ENCODE measurements around the gene SRRM2.

DNA sequence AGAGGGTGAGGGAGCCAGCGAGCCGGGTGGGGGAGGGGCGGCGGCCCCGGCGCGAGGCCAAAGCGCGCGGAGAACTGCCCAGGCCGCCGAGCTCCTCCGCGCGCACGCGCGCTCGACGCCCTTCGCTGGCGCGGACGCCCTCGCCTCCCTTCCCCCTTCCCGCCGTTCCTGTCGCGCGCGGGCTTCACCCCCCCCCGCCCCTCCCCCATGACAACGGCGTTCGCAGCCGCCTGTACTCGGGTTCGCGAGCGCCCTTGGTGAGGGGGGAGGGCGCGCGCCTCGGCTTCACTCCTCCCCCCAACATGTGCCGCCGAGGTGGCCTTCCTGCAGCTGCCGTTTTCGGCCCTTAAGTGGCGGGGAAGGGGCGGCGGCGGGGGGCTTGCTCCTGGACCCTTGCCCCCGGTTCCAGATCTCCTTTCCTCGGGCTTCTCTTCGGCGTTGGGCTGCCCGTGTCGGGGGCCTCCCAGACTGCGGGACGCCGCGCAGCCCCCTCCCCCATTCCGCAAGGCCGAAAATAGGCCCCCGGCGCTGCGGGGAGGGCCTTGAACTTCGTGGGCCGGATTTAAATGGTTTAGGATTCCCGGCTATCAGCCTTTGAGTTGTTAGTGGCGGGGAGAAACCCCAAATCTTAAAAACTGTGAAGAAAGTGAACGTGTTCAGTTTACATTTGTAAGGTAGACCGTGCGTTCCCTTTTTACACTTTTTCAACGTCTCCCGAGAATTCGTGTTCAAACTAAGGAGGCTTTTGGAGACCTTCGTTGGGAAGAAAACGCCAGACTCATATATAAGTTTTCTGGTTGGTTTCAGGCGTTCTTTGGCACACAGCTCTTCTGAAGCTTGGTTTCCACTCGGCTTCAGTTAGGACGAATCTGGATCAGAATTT is 653 bp downstream of the SRRM2 start:
- TF ChIP-seq TARDBP (IDR thresholded peaks at IDR 0.05): no peak
- TF ChIP-seq BHLHE40 (IDR thresholded peaks at IDR 0.05; ENCODE audit: borderline replicate concordance): no peak
- peak; percentile 59; the same call in 1 of the 2 replicates for TF ChIP-seq FOXM1 (IDR thresholded peaks at IDR 0.05; ENCODE audit: borderline replicate concordance)
- TF ChIP-seq, protein P1, sequence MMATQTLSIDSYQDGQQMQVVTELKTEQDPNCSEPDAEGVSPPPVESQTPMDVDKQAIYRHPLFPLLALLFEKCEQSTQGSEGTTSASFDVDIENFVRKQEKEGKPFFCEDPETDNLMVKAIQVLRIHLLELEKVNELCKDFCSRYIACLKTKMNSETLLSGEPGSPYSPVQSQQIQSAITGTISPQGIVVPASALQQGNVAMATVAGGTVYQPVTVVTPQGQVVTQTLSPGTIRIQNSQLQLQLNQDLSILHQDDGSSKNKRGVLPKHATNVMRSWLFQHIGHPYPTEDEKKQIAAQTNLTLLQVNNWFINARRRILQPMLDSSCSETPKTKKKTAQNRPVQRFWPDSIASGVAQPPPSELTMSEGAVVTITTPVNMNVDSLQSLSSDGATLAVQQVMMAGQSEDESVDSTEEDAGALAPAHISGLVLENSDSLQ (IDR thresholded peaks at IDR 0.05): no peak
- no peak for TF ChIP-seq SP1 (IDR thresholded peaks at IDR 0.05)
- no peak; the same call in 1 of the 2 replicates for TF ChIP-seq L3MBTL2 (conservative IDR thresholded peaks at IDR 0.05)
- no peak for TF ChIP-seq ZNF384 (IDR thresholded peaks at IDR 0.05)
- no peak for TF ChIP-seq FOXK2 (IDR thresholded peaks at IDR 0.05)
- no peak for TF ChIP-seq NFRKB (IDR thresholded peaks at IDR 0.05)
- no peak for TF ChIP-seq ELF4 (IDR thresholded peaks at IDR 0.05)
- TF ChIP-seq FOXA1 (IDR thresholded peaks at IDR 0.05): no peak
- no peak for TF ChIP-seq LEF1 (IDR thresholded peaks at IDR 0.05; ENCODE audit: borderline replicate concordance)
